Caco-2 (cell line): ENCODE results near the gene TIGD1. TPM values are rescaled to one million over a fixed set of nuclear protein-coding genes. Genes with fewer than 3 reads are reported as not detected.

Experiments used
- BruUV-seq: library from RNA; stranded (reverse); fragments of 400-500 nt; replicated peaks from 2 replicates; lab custom pipeline; 2021; lab: Mats Ljungman, UMichigan
- CTCF ChIA-PET: fragments of 300-600 bp; sonication (Branson Sonifier 250); formaldehyde crosslinking; loops from one replicate; lab custom pipeline; 2022; ENCODE audit warnings: antibody characterized with exemption; lab: Charles Lee
- POLR2A ChIA-PET: fragments of 300-600 bp; sonication (Branson Sonifier 250); formaldehyde crosslinking; loops from one replicate; lab custom pipeline; 2022; ENCODE audit warnings: antibody characterized with exemption; lab: Charles Lee
- DNase-seq, 2 experiments: peaks; one replicate each; pipeline versions ENCODE4 v3.0.0 to v3.0.0-alpha.2; 2020 to 2022
- H3K27me3 ChIP-seq: replicated peaks from 2 replicates; pipeline ENCODE4 v1.6.0; 2011; ENCODE audit warnings: low read length; ENCODE audit not compliant: control insufficient read depth, insufficient read depth
- H3K36me3 ChIP-seq: 2 replicates; pipeline ENCODE4 v1.5.1; 2011; ENCODE audit warnings: low read length; ENCODE audit not compliant: control insufficient read depth, insufficient read depth
- H3K4me1 ChIP-seq: fragments of 250-450 bp; sonication (Bioruptor Pico); 2 replicates; pipeline ENCODE4 v1.5.1; 2020; ENCODE audit warnings: mild to moderate bottlenecking
- H3K4me3 ChIP-seq: 2 replicates; pipeline ENCODE4 v1.5.1; 2011; ENCODE audit warnings: low read depth, mild to moderate bottlenecking, control low read depth, low read length
- H3K9me3 ChIP-seq: fragments of 250-450 bp; sonication (Bioruptor Pico); 2 replicates; pipeline ENCODE4 v1.5.1; 2020; ENCODE audit warnings: mild to moderate bottlenecking, moderate library complexity
- H3K27ac Mint-ChIP-seq: one replicate; pipeline ENCODE4 v1.8.0; 2022; ENCODE audit warnings: mixed read lengths; ENCODE audit not compliant: unreplicated experiment
- H3K27me3 Mint-ChIP-seq: one replicate; pipeline ENCODE4 v1.8.0; 2022; ENCODE audit warnings: mixed read lengths; ENCODE audit not compliant: insufficient read depth, unreplicated experiment
- H3K36me3 Mint-ChIP-seq: one replicate; pipeline ENCODE4 v1.8.0; 2022; ENCODE audit warnings: mild to moderate bottlenecking, mixed read lengths; ENCODE audit not compliant: insufficient read depth, unreplicated experiment
- H3K4me1 Mint-ChIP-seq: one replicate; pipeline ENCODE4 v1.8.0; 2022; ENCODE audit warnings: low read depth, mixed read lengths; ENCODE audit not compliant: unreplicated experiment
- H3K4me3 Mint-ChIP-seq: one replicate; pipeline ENCODE4 v1.8.0; 2022; ENCODE audit warnings: mild to moderate bottlenecking, moderate library complexity, mixed read lengths; ENCODE audit not compliant: unreplicated experiment
- H3K9me3 Mint-ChIP-seq: one replicate; pipeline ENCODE4 v1.8.0; 2022; ENCODE audit warnings: mixed read lengths; ENCODE audit not compliant: unreplicated experiment
- CTCF ChIP-seq, 2 experiments: fragments of 200-600 bp in 1 of 2; IDR thresholded peaks; 1 replicate in 1 of 2; 2 replicates in 1 of 2; pipeline versions ENCODE4 v1.5.1 to v1.8.0; 2011 to 2022; ENCODE audit warnings: antibody characterized with exemption in 1 of 2, control low read depth in 1 of 2, inconsistent platforms in 1 of 2, low read depth in 1 of 2, low read length in 1 of 2, mild to moderate bottlenecking in 1 of 2, moderate library complexity in 1 of 2; ENCODE audit not compliant: insufficient read depth in 1 of 2, severe bottlenecking in 1 of 2, unreplicated experiment in 1 of 2
- intact Hi-C: fragments of 100-400 bp; cut with micrococcal nuclease; formaldehyde crosslinking; loops from one replicate; pipeline ENCODE4 v1.10.0; 2022; ENCODE audit not compliant: unreplicated experiment
- total RNA-seq: library from RNA; stranded (reverse); gene quantifications from 2 replicates; pipeline ENCODE4 v1.2.3, GENCODE V29; 2022

TIGD1 gene
- total RNA-seq, 1 experiment from 2014 or later = 4.4 TPM

- no peak for DNase-seq
- intact Hi-C loops = no loop called here
- no peaks in the 10 kb centered on the region for H3K4me1 ChIP-seq
- ChIA-PET CTCF (no interaction called here), POLR2A (no interaction called here)
- BruUV-seq = no TSS peak
- no peak overlapping the region for H3K27ac Mint-ChIP-seq
- no peak overlapping the region for H3K4me3 ChIP-seq
- TF ChIP-seq CTCF (IDR thresholded peaks at IDR 0.05; ENCODE audit: insufficient read depth in 1 of 2, low read depth in 1 of 2, low read length in 1 of 2, severe bottlenecking in 1 of 2, unreplicated experiment in 1 of 2) = no peak
- no peaks in the 10 kb centered on the region for H3K27me3 Mint-ChIP-seq
- H3K9me3 Mint-ChIP-seq = no peaks in the 10 kb centered on the region
- H3K9me3 ChIP-seq = no peaks in the 10 kb centered on the region
- no peaks in the 10 kb centered on the region for H3K36me3 ChIP-seq
- no peak overlapping the region for H3K4me3 Mint-ChIP-seq
- H3K36me3 Mint-ChIP-seq = peaks cover 6% of the 10 kb centered on the region
- no peaks in the 10 kb centered on the region for H3K4me1 Mint-ChIP-seq
- H3K27me3 ChIP-seq = no peaks in the 10 kb centered on the region
Measured at GRCh38 chr2:232530626-232531260, 19.6 kb downstream of the TIGD1 start.

GRCh38 chr2:232529806-232530547 is 20.4 kb downstream of the TIGD1 start:
- no peaks in the 10 kb centered on the region for H3K4me1 ChIP-seq
- Mint-ChIP-seq H3K27me3 (no peaks in the 10 kb centered on the region), H3K4me3 (no peak overlapping the region), H3K4me1 (no peaks in the 10 kb centered on the region), H3K9me3 (no peaks in the 10 kb centered on the region), H3K27ac (no peak overlapping the region), H3K36me3 (peaks cover 6% of the 10 kb centered on the region)
- no peaks in the 10 kb centered on the region for H3K9me3 ChIP-seq
- no peaks in the 10 kb centered on the region for H3K36me3 ChIP-seq
- ChIA-PET POLR2A (no interaction called here), CTCF (no interaction called here)
- no peaks in the 10 kb centered on the region for H3K27me3 ChIP-seq
- intact Hi-C loops = no loop called here
- no peak for DNase-seq
- H3K4me3 ChIP-seq = no peak overlapping the region
- no peak for TF ChIP-seq CTCF (IDR thresholded peaks at IDR 0.05; ENCODE audit: insufficient read depth in 1 of 2, low read depth in 1 of 2, low read length in 1 of 2, severe bottlenecking in 1 of 2, unreplicated experiment in 1 of 2)
- BruUV-seq = no TSS peak

GRCh38 chr2:232528746-232529460 is 21.5 kb downstream of the TIGD1 start:
- Histone ChIP-seq H3K9me3 (no peaks in the 10 kb centered on the region), H3K4me3 (no peak overlapping the region), H3K27me3 (no peaks in the 10 kb centered on the region), H3K36me3 (no peaks in the 10 kb centered on the region), H3K4me1 (no peaks in the 10 kb centered on the region)
- POLR2A ChIA-PET = no interaction called here
- H3K4me1 Mint-ChIP-seq = no peaks in the 10 kb centered on the region
- H3K4me3 Mint-ChIP-seq = no peak overlapping the region
- CTCF ChIA-PET = no interaction called here
- H3K27me3 Mint-ChIP-seq = no peaks in the 10 kb centered on the region
- intact Hi-C loops = no loop called here
- no peak overlapping the region for H3K27ac Mint-ChIP-seq
- DNase-seq = no peak
- TF ChIP-seq CTCF (IDR thresholded peaks at IDR 0.05; ENCODE audit: insufficient read depth in 1 of 2, low read depth in 1 of 2, low read length in 1 of 2, severe bottlenecking in 1 of 2, unreplicated experiment in 1 of 2) = no peak
- H3K36me3 Mint-ChIP-seq = peaks cover 6% of the 10 kb centered on the region
- no peaks in the 10 kb centered on the region for H3K9me3 Mint-ChIP-seq
- BruUV-seq = no TSS peak
